HEK293T (cell line): Measurements from ENCODE around the gene ARAP1.

Source experiments
- CTCF ChIA-PET: fragments of 350-600 bp; formaldehyde crosslinking; extraction: SDS; loops from one replicate; lab custom pipeline; 2021; ENCODE audit warnings: antibody characterized with exemption, inconsistent platforms; lab: Yijun Ruan, JAX
- POLR2A ChIA-PET: fragments of 350-600 bp; formaldehyde crosslinking; extraction: SDS; loops from one replicate; lab custom pipeline; 2020; ENCODE audit warnings: antibody characterized with exemption, inconsistent platforms; lab: Yijun Ruan, JAX
- DNase-seq: peaks from one replicate; pipeline ENCODE4 v3.0.0; 2012; ENCODE audit warnings: mixed read lengths; ENCODE audit errors: extremely low spot score
- ARNT ChIP-seq: fragments of 450-650 bp; IDR thresholded peaks from 2 replicates; pipeline ENCODE4 v1.6.1; 2017; ENCODE audit warnings: mild to moderate bottlenecking
- BHLHE40 ChIP-seq: fragments of 450-650 bp; IDR thresholded peaks from 2 replicates; pipeline ENCODE4 v1.6.1; 2016; ENCODE audit warnings: mild to moderate bottlenecking, moderate library complexity, borderline replicate concordance
- CTBP1 ChIP-seq: fragments of 450-650 bp; IDR thresholded peaks from 2 replicates; pipeline ENCODE4 v1.6.1; 2016; ENCODE audit warnings: borderline replicate concordance
- ELF4 ChIP-seq: fragments of 450-650 bp; IDR thresholded peaks from 2 replicates; pipeline ENCODE4 v1.6.1; 2017; ENCODE audit warnings: antibody characterized with exemption
- FOXA1 ChIP-seq: fragments of 450-650 bp; IDR thresholded peaks from 2 replicates; pipeline ENCODE4 v1.6.1; 2016; ENCODE audit warnings: mild to moderate bottlenecking
- FOXK2 ChIP-seq: fragments of 450-650 bp; IDR thresholded peaks from 2 replicates; pipeline ENCODE4 v1.6.1; 2016; ENCODE audit warnings: mild to moderate bottlenecking
- FOXM1 ChIP-seq: fragments of 450-650 bp; IDR thresholded peaks from 2 replicates; pipeline ENCODE4 v1.6.1; 2017; ENCODE audit warnings: mild to moderate bottlenecking, borderline replicate concordance
- HDGF ChIP-seq: fragments of 450-650 bp; IDR thresholded peaks from 2 replicates; pipeline ENCODE4 v1.6.1; 2017; ENCODE audit warnings: antibody characterized with exemption, borderline replicate concordance
- L3MBTL2 ChIP-seq: fragments of 450-650 bp; conservative IDR thresholded peaks from 2 replicates; pipeline ENCODE4 v1.6.1; 2016; ENCODE audit warnings: mild to moderate bottlenecking
- LEF1 ChIP-seq: fragments of 450-650 bp; IDR thresholded peaks from 2 replicates; pipeline ENCODE4 v1.6.1; 2017; ENCODE audit warnings: mild to moderate bottlenecking, borderline replicate concordance
- NFRKB ChIP-seq: fragments of 450-650 bp; IDR thresholded peaks from 2 replicates; pipeline ENCODE4 v1.6.1; 2016; ENCODE audit warnings: mild to moderate bottlenecking, moderate library complexity
- PKNOX1 ChIP-seq: fragments of 450-650 bp; IDR thresholded peaks from 2 replicates; pipeline ENCODE4 v1.6.1; 2016
- SP1 ChIP-seq: fragments of 450-650 bp; IDR thresholded peaks from 2 replicates; pipeline ENCODE4 v1.6.1; 2017
- SUZ12 ChIP-seq: fragments of 450-650 bp; IDR thresholded peaks from 2 replicates; pipeline ENCODE4 v1.6.1; 2016; ENCODE audit warnings: mild to moderate bottlenecking
- TARDBP ChIP-seq: fragments of 450-650 bp; IDR thresholded peaks from 2 replicates; pipeline ENCODE4 v1.6.1; 2016
- ZNF384 ChIP-seq: fragments of 450-650 bp; IDR thresholded peaks from 2 replicates; pipeline ENCODE4 v1.6.1; 2016

The ARAP1 gene

DNA sequence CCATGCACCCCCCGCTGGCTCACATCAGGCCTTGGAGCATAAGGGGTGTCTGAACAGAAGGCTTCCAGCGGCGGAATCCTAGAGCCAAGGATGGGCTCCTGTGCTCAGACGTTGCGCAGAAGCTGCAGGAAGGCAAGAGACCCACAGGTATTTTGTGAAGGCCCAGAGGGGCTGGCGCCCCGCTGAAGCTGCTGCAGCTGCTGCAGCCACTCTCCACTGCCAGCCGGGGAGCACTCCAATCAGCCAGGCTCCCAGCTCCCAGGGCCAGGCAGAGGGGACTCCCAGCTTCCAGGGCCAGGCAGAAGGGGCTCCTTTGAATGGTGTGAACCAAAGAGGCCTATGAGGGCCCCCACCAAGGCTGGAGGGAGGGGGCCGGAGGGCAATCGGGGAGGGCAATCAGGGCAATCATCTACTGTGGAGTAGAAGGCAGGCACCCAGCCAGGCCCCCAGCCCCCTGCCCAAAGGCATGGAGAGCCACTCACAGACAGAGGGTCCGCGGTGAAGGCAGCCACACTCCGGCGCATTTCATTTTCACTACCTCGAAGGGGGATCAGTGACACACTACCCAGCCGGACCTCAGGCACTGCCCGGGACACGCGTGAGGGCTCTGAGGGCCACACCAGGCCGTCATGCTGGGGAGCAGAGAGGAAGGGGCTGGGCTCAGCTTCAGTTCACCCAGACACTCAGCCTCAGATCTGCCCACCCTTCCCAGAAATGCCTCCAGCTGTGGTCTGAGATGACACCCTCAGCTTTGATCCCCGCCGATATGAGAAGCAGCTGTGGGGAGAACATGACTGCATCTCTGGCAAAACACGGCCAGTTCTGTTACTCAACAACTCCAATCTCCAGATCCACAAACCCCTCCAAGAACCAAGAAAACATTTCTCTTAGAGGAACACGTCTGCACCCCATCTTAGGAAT is 66.4 kb downstream of the ARAP1 start:
- ChIA-PET CTCF (no interaction called here), POLR2A (no interaction called here)
- no peak for DNase-seq
- TF ChIP-seq TARDBP: no peak
- TF ChIP-seq ARNT: no peak
- no peak for TF ChIP-seq ZNF384
- no peak for TF ChIP-seq LEF1
- TF ChIP-seq L3MBTL2: no peak
- no peak for TF ChIP-seq FOXM1
- TF ChIP-seq SUZ12: no peak
- TF ChIP-seq FOXK2: no peak
- TF ChIP-seq ELF4: no peak

GRCh38 chr11:72684236-72684912 is 67.8 kb downstream of the ARAP1 start:
- TF ChIP-seq TARDBP: no peak
- TF ChIP-seq FOXA1: no peak
- ChIA-PET POLR2A (interaction anchor here (1.3 kb wide), 1 partner anchor 95 kb away, joined by 4 read pairs; no protein-coding TSS in a partner anchor), CTCF (interaction anchor here (0.6 to 5.1 kb wide), 16 partner anchors 9 to 502 kb away, joined by 3 to 33 read pairs (median 6); no protein-coding TSS in a partner anchor)
- DNase-seq: peak; percentile 74

- peak; percentile 82 for DNase-seq
- ChIA-PET CTCF (interaction anchor here (0.6 to 5.1 kb wide), 14 partner anchors 8 to 229 kb away, joined by 3 to 33 read pairs (median 6); no protein-coding TSS in a partner anchor), POLR2A (interaction anchor here (1.3 kb wide), 1 partner anchor 94 kb away, joined by 4 read pairs; no protein-coding TSS in a partner anchor)
These were observed 68.4 kb downstream of the ARAP1 start for GRCh38 chr11:72683782-72684200.

GRCh38 chr11:72682858-72683243 is 69.4 kb downstream of the ARAP1 start:
- TF ChIP-seq ARNT (no peak), NFRKB (no peak), SP1 (no peak), ELF4 (no peak), HDGF (no peak), TARDBP (no peak), LEF1 (no peak), FOXM1 (no peak), ZNF384 (no peak), PKNOX1 (no peak), SUZ12 (no peak), BHLHE40 (no peak), CTBP1 (no peak), L3MBTL2 (no peak), FOXA1 (no peak), FOXK2 (no peak)
- ChIA-PET CTCF (interaction anchor here (0.7 to 5.1 kb wide), 4 partner anchors 7 to 97 kb away, joined by 3 to 33 read pairs (median 6); no protein-coding TSS in a partner anchor), POLR2A (no interaction called here)
- DNase-seq: no peak

More at GRCh38 chr11:72683782-72684200, 68.4 kb downstream of the ARAP1 start:
- peak; percentile 78; the same call in 1 of the 2 replicates for TF ChIP-seq HDGF
- TF ChIP-seq NFRKB: no peak

DNA sequence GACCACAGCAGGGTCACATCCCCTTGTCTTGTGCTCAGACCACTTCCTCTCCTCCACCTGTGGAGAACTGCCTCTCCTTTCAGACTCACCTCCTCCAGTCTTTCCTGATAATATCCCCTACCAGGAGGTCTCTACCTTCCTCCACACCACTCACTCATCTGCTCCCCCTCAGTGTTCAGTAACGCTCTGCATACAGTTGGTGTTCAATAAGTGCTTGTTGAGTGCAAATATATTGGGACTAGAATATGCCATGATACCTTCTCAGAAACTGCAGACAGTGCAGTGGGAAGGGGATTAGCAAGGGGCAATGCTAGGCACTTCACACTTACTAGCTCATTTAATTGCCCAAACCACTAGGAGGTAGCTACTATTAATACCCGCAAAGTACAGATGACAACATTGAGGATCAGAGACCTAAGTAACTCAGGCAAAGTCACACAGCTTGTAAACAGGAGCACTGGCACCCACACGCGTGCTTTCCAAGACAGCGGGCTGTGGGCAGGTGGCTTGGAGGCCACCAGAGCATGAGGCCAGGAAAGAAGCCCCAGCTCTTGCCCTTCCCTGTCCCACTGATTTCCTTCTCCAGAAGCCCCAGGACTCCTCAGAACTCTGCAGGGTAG is 69.9 kb downstream of the ARAP1 start:
- TF ChIP-seq SUZ12: no peak
- no peak for TF ChIP-seq HDGF
- no peak for TF ChIP-seq FOXK2
- TF ChIP-seq TARDBP: no peak
- TF ChIP-seq FOXA1: no peak
- no peak for TF ChIP-seq LEF1
- ChIA-PET POLR2A (interaction anchor here (1.0 kb wide), 1 partner anchor 96 kb away, joined by 3 read pairs; no protein-coding TSS in a partner anchor), CTCF (interaction anchor here (1.3 to 5.1 kb wide), 3 partner anchors 47 to 96 kb away, joined by 3 to 33 read pairs (median 4); no protein-coding TSS in a partner anchor)
- DNase-seq: no peak

GRCh38 chr11:72681226-72682153 is 70.7 kb downstream of the ARAP1 start:
- CTCF ChIA-PET: interaction anchor here (1.3 to 5.1 kb wide), 3 partner anchors 46 to 95 kb away, joined by 3 to 33 read pairs (median 4); no protein-coding TSS in a partner anchor
- no peak for DNase-seq
- POLR2A ChIA-PET: interaction anchor here (1.0 kb wide), 1 partner anchor 95 kb away, joined by 3 read pairs; no protein-coding TSS in a partner anchor
- no peak for TF ChIP-seq FOXK2
- TF ChIP-seq PKNOX1: no peak
- TF ChIP-seq FOXA1: no peak
- TF ChIP-seq CTBP1: no peak
- TF ChIP-seq ARNT: no peak
- TF ChIP-seq TARDBP: no peak
- TF ChIP-seq L3MBTL2: no peak
- no peak for TF ChIP-seq SUZ12
- no peak for TF ChIP-seq FOXM1
- no peak for TF ChIP-seq ELF4
- TF ChIP-seq HDGF: no peak
